HG02840 (cell line): ENCODE results near the gene GLIS1.

Experiments used
- ATAC-seq: cut with Tn5 transposase; IDR thresholded peaks from one replicate; pipeline ENCODE4 v1.9.1; 2021; ENCODE audit warnings: mild to moderate bottlenecking, moderate library complexity, moderate number of reproducible peaks; ENCODE audit not compliant: unreplicated experiment, low FRiP score

Gene GLIS1

GRCh38 chr1:53640701-53641075 lies 98.3 kb downstream of the GLIS1 start:
- no peak for ATAC-seq

- ATAC-seq, result no peak
Observed at GRCh38 chr1:53639996-53640700, 98.8 kb downstream of the GLIS1 start.

- ATAC-seq, result no peak
Observed at GRCh38 chr1:53639251-53639763, 99.7 kb downstream of the GLIS1 start.

- ATAC-seq, result no peak
Observed at GRCh38 chr1:53638360-53639035, 100.5 kb downstream of the GLIS1 start.

- ATAC-seq, result no peak
Observed at GRCh38 chr1:53637511-53638359, 101.2 kb downstream of the GLIS1 start.

- no peak for ATAC-seq
Observed at GRCh38 chr1:53636621-53637171, 102.3 kb downstream of the GLIS1 start.

GRCh38 chr1:53634571-53634979 lies 104.4 kb downstream of the GLIS1 start:
- no peak for ATAC-seq

GRCh38 chr1:53633073-53633704 lies 105.8 kb downstream of the GLIS1 start:
- no peak for ATAC-seq

GRCh38 chr1:53631622-53632310 lies 107.2 kb downstream of the GLIS1 start:
- ATAC-seq, result no peak

GRCh38 chr1:53629101-53629691 lies 109.8 kb downstream of the GLIS1 start:
- ATAC-seq, result no peak

- ATAC-seq, result no peak
Observed at GRCh38 chr1:53628286-53628955, 110.5 kb downstream of the GLIS1 start.

- ATAC-seq, result no peak
Observed at GRCh38 chr1:53627666-53628065, 111.3 kb downstream of the GLIS1 start.

GRCh38 chr1:53627031-53627430 lies 111.9 kb downstream of the GLIS1 start:
- ATAC-seq, result no peak

GRCh38 chr1:53626616-53627015 lies 112.3 kb downstream of the GLIS1 start:
- no peak for ATAC-seq

- ATAC-seq, result no peak
Observed at GRCh38 chr1:53625766-53626520, 113.0 kb downstream of the GLIS1 start.

GRCh38 chr1:53625049-53625448 lies 113.9 kb downstream of the GLIS1 start:
- no peak for ATAC-seq

GRCh38 chr1:53622531-53622930 lies 116.4 kb downstream of the GLIS1 start:
- ATAC-seq, result no peak

- no peak for ATAC-seq
Observed at GRCh38 chr1:53621144-53621543, 117.8 kb downstream of the GLIS1 start.
